Esophagus squamous epithelium (tissue), 5 donors: ENCODE results near the gene STX8. TPM values are rescaled to one million over a fixed set of nuclear protein-coding genes. Genes with fewer than 3 reads are reported as not detected.

Experiments
- DNase-seq: peaks from one replicate; lab custom pipeline; 2025; lab: John Stamatoyannopoulos, UW
- H3K27ac ChIP-seq, 4 donors: fragments of 200-600 bp; sonication (generic); one replicate each; pipeline ENCODE4 v1.5.1; 2016 to 2019; ENCODE audit warnings: mild to moderate bottlenecking in 1 of 4
- H3K27me3 ChIP-seq, 4 donors: fragments of 200-600 bp; sonication (generic); 1 replicate in 3 of 4; 2 replicates in 1 of 4; pipeline versions ENCODE4 v1.5.1 to v1.6.0; 2017 to 2021; ENCODE audit warnings: antibody characterized with exemption in 1 of 4
- H3K36me3 ChIP-seq, 3 donors: fragments of 200-600 bp; sonication (generic); one replicate each; pipeline ENCODE4 v1.5.1; 2016 to 2019
- H3K4me1 ChIP-seq, 3 donors: fragments of 200-600 bp; sonication (generic); one replicate each; pipeline ENCODE4 v1.5.1; 2017 to 2019
- H3K4me3 ChIP-seq, 4 donors: fragments of 200-600 bp; sonication (generic); 1 replicate in 3 of 4; 2 replicates in 1 of 4; pipeline ENCODE4 v1.5.1; 2016 to 2019; ENCODE audit warnings: mild to moderate bottlenecking in 2 of 4, moderate library complexity in 1 of 4
- H3K9me3 ChIP-seq, 3 donors: fragments of 200-600 bp; sonication (generic); one replicate each; pipeline ENCODE4 v1.5.1; 2016 to 2019
- CTCF ChIP-seq, 6 experiments: fragments of 450-650 bp in 4 of 6; fragments of 200-600 bp in 2 of 6; sonication (generic) in 2 of 6; IDR thresholded peaks; one replicate each; pipeline ENCODE4 v1.5.1; 2016 to 2019; ENCODE audit warnings: antibody characterized with exemption in 6 of 6, mild to moderate bottlenecking in 4 of 6, moderate library complexity in 4 of 6
- POLR2A ChIP-seq, 4 donors: fragments of 450-650 bp; IDR thresholded peaks; one replicate each; pipeline ENCODE4 v1.6.1; 2017; ENCODE audit warnings: antibody characterized with exemption in 4 of 4, mild to moderate bottlenecking in 4 of 4, moderate library complexity in 3 of 4
- WGBS, 2 donors: methylation state at CpG; one replicate each; pipeline ENCODE4 v1.1.5; 2018; 5-methylcytosine and 5-hydroxymethylcytosine counted together
- intact Hi-C: fragments of 100-400 bp; cut with DNase I; formaldehyde crosslinking; loops from one replicate; pipeline ENCODE4 v1.15.0; 2022
- total RNA-seq, 4 donors: library from RNA; depleted of rRNA; stranded (reverse); fragments of >200 nt; gene quantifications; one replicate each; pipeline ENCODE4 v1.1.0, GENCODE V29; 2016
- donor health status: DM: yes; HTN: yes; CAD: no.

The STX8 gene
- total RNA-seq, 4 donors from 2014 or later: 31.8 to 66.4 (median 46.5) TPM

DNA sequence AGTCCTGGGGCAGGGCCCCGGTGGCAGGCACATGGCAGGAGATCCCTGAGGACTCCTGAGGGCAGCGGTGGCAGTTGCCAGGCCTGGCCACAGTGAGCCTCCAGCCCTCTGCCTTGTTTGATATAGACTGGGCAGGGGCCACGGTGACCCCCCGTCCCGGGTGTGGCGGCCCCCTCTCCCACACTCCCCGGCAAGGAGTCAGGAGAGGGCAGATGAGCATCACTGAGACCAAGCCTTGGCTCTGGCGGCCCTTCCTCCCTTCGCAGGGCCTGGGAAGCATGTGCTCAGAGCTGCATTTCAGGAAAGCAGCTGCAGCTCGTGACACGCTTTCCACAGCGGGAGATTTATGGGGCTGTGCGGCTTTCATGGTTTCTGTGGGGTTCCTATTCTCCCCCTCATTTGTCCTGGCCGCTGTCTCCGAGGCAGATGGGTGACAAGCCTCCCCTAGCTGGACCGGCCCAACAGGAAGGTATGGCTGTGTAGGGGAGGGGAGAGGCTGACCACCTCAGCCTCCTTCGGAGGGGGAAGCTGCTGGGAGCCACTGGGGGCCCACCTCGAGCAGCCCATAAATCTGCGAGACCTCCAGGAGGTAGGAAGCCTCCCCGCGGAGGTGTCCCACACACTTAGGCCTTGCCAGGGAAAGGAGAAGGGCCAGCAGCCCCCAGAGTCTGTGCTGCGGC, 342.9 kb downstream of the STX8 start:
- WGBS, 2 donors: 38 to 72% methylated on average over 9 to 10 of the region's 22 CpGs
- Histone ChIP-seq H3K27ac (peak overlapping the region; percentile 30 to 86 (median 54)), H3K4me3 (no peak overlapping the region), H3K9me3 (no peaks in the 10 kb centered on the region), H3K36me3 (peaks cover 0 to 10% (median 0%) of the 10 kb centered on the region in 3 donors), H3K27me3 (no peaks in the 10 kb centered on the region), H3K4me1 (peaks cover 7 to 57% (median 8%) of the 10 kb centered on the region in 3 donors)
- DNase-seq: no peak
- intact Hi-C loops: no loop called here
- TF ChIP-seq CTCF (IDR thresholded peaks at IDR 0.05) (no peak), POLR2A (IDR thresholded peaks at IDR 0.05) (no peak)

GRCh38 chr17:9232155-9232475, 343.5 kb downstream of the STX8 start:
- no peaks in the 10 kb centered on the region for H3K27me3 ChIP-seq
- WGBS, 2 donors: 85% methylated on average over 4 of the region's 6 CpGs; no CpG with 5 or more reads in 1 of the 2 donors

GRCh38 chr17:9231449-9232154, 344.0 kb downstream of the STX8 start:
- no peak for DNase-seq
- H3K9me3 ChIP-seq: no peaks in the 10 kb centered on the region
- H3K4me1 ChIP-seq: peaks cover 7 to 59% (median 8%) of the 10 kb centered on the region in 3 donors
- intact Hi-C loops: no loop called here
- no peaks in the 10 kb centered on the region for H3K36me3 ChIP-seq
- H3K27me3 ChIP-seq: no peaks in the 10 kb centered on the region
- no peak overlapping the region for H3K4me3 ChIP-seq
- H3K27ac ChIP-seq: peak overlapping the region in 3 of 4 donors; percentile 50 to 86 (median 58)
- TF ChIP-seq POLR2A (IDR thresholded peaks at IDR 0.05) (no peak), CTCF (IDR thresholded peaks at IDR 0.05) (no peak)
- WGBS, 2 donors: 81 to 100% methylated on average over 2 to 5 of the region's 23 CpGs

More at GRCh38 chr17:9232155-9232475, 343.5 kb downstream of the STX8 start:
- H3K36me3 ChIP-seq: peaks cover 0 to 5% (median 0%) of the 10 kb centered on the region in 3 donors
- DNase-seq: no peak
- no peaks in the 10 kb centered on the region for H3K9me3 ChIP-seq
- H3K27ac ChIP-seq: peak overlapping the region; percentile 30 to 86 (median 54)
- TF ChIP-seq POLR2A (IDR thresholded peaks at IDR 0.05): no peak
- no peak for TF ChIP-seq CTCF (IDR thresholded peaks at IDR 0.05)
- H3K4me1 ChIP-seq: peaks cover 7 to 55% (median 8%) of the 10 kb centered on the region in 3 donors
- intact Hi-C loops: no loop called here
- no peak overlapping the region for H3K4me3 ChIP-seq

DNA sequence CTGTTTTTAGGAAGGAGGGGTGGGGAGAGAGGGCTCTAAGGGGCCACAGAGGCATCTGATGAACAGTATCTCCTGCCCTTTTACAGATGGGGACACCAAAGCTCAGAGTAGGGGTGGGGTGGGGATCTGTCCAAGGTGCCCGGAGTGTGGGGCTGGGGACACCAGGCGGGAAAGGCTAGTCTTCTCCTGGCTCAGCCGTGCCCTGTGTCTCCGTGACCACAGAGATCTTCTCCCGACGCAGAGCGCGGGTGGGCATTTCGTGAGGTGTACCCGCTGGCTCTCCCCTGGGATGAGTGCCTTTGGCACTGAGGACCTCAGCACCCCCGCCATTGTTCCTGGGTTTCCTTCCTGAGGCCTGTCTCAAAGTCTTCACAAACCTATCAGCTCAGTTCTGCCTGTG, 344.8 kb downstream of the STX8 start:
- no peak for DNase-seq
- no peak overlapping the region for H3K4me3 ChIP-seq
- H3K27me3 ChIP-seq: no peaks in the 10 kb centered on the region
- TF ChIP-seq CTCF (IDR thresholded peaks at IDR 0.05) (no peak), POLR2A (IDR thresholded peaks at IDR 0.05) (no peak)
- H3K27ac ChIP-seq: peak overlapping the region in 3 of 4 donors; percentile 42 to 86 (median 50)
- WGBS, 2 donors: 81 to 100% methylated on average over 6 to 8 of the region's 11 CpGs
- H3K36me3 ChIP-seq: no peaks in the 10 kb centered on the region
- no peaks in the 10 kb centered on the region for H3K9me3 ChIP-seq
- intact Hi-C loops: no loop called here
- peaks cover 7 to 66% (median 8%) of the 10 kb centered on the region in 3 donors for H3K4me1 ChIP-seq

- H3K27me3 ChIP-seq: no peaks in the 10 kb centered on the region
- intact Hi-C loops: no loop called here
- peak overlapping the region in 3 of 4 donors; percentile 39 to 86 (median 42) for H3K27ac ChIP-seq
- H3K9me3 ChIP-seq: no peaks in the 10 kb centered on the region
- no peak overlapping the region for H3K4me3 ChIP-seq
- H3K4me1 ChIP-seq: peaks cover 7 to 71% (median 8%) of the 10 kb centered on the region in 3 donors
- TF ChIP-seq CTCF (IDR thresholded peaks at IDR 0.05): no peak
- no peak for TF ChIP-seq POLR2A (IDR thresholded peaks at IDR 0.05)
- DNase-seq: no peak
- WGBS, 2 donors: 100% methylated on average over 1 of the region's 15 CpGs; no CpG with 5 or more reads in 1 of the 2 donors
- no peaks in the 10 kb centered on the region for H3K36me3 ChIP-seq
Measured at GRCh38 chr17:9230346-9230745, 345.3 kb downstream of the STX8 start.
